DOHH2 (cell line): Measurements from ENCODE around the gene ABTB1.

Experiments
- CTCF ChIP-seq: fragments of 200-600 bp; sonication (generic); IDR thresholded peaks from one replicate; pipeline ENCODE4 v1.5.1; 2014; ENCODE audit warnings: antibody characterized with exemption, mild to moderate bottlenecking, low read depth, low read length; ENCODE audit not compliant: poor library complexity, severe bottlenecking
- EZH2phosphoT487 ChIP-seq: fragments of 200-600 bp; sonication (generic); IDR thresholded peaks from 2 replicates; pipeline ENCODE4 v1.6.1; 2017; ENCODE audit warnings: borderline replicate concordance, mild to moderate bottlenecking, antibody characterized with exemption, low read length, moderate library complexity, mixed read lengths

- TF ChIP-seq CTCF: no peak
- no peak for TF ChIP-seq EZH2phosphoT487
These were observed 27.9 kb upstream of the ABTB1 start for GRCh38 chr3:127644641-127645370.
